Kidney (tissue), 22 donors: Measurements from ENCODE around the gene PRND. TPM values are rescaled to one million over a fixed set of nuclear protein-coding genes. Genes with fewer than 3 reads are reported as not detected.

ENCODE experiments used
- DNase-seq, 5 donors: peaks; one replicate each; pipeline ENCODE4 v3.0.0-alpha.2; 2013 to 2020
- FAIRE-seq: peaks from 2 replicates; lab custom pipeline; 2012; peaks lifted over from hg19 to GRCh38; lab: Jason Lieb, UNC
- H3K27ac ChIP-seq, 2 donors: one replicate each; pipeline ENCODE4 v1.7.0; 2013; ENCODE audit warnings: low read depth in 2 of 2, low read length in 2 of 2, inconsistent platforms in 1 of 2
- H3K27me3 ChIP-seq: one replicate; pipeline ENCODE4 v1.7.1; 2013; ENCODE audit warnings: low read length, inconsistent platforms; ENCODE audit not compliant: control insufficient read depth, insufficient read depth
- H3K36me3 ChIP-seq, 3 donors: one replicate each; pipeline versions ENCODE4 v1.7.0 to v1.7.1; 2013; ENCODE audit warnings: low read length in 3 of 3, control low read depth in 1 of 3, inconsistent platforms in 1 of 3; ENCODE audit not compliant: insufficient read depth in 3 of 3, control insufficient read depth in 2 of 3
- H3K4me1 ChIP-seq, 3 donors: one replicate each; pipeline versions ENCODE4 v1.7.0 to v1.7.1; 2013; ENCODE audit warnings: low read length in 3 of 3, inconsistent platforms in 1 of 3, low read depth in 1 of 3; ENCODE audit not compliant: control insufficient read depth in 2 of 3, insufficient read depth in 2 of 3
- H3K4me3 ChIP-seq, 3 donors: one replicate each; pipeline versions ENCODE4 v1.7.0 to v1.8.1; 2013; ENCODE audit warnings: low read length in 3 of 3, control low read depth in 1 of 3, inconsistent platforms in 1 of 3
- H3K9ac ChIP-seq, 3 donors: one replicate each; pipeline versions ENCODE4 v1.7.0 to v1.7.1; 2013; ENCODE audit warnings: low read length in 3 of 3, control low read depth in 1 of 3, inconsistent platforms in 1 of 3
- H3K9me3 ChIP-seq, 3 donors: one replicate each; pipeline versions ENCODE4 v1.7.0 to v1.7.1; 2013; ENCODE audit warnings: low read length in 3 of 3, control low read depth in 1 of 3, inconsistent platforms in 1 of 3; ENCODE audit not compliant: control insufficient read depth in 2 of 3, insufficient read depth in 1 of 3
- intact Hi-C: fragments of 100-400 bp; cut with DNase I; formaldehyde crosslinking; loops from one replicate; pipeline ENCODE4 v1.11.1; 2022
- long read RNA-seq, 10 donors: library from polyadenylated mRNA in 1 of 10; unstranded in 1 of 10; transcript quantifications; one replicate each; pipeline ENCODE4 v2.0.0 and lab custom pipeline, GENCODE V29; 2021 to 2026
- polyA plus RNA-seq: library from polyadenylated mRNA; stranded (reverse); fragments of 350-450 nt; fragmentation: Illumina TruSeq; extraction: RNeasy Lipid Tissue Mini Kit (QIAGEN cat#74804); gene quantifications from one replicate; pipeline ENCODE4 v1.2.3, GENCODE V29; 2014; ENCODE audit warnings: low read depth, low replicate concordance; ENCODE audit not compliant: insufficient read depth
- total RNA-seq: library from RNA; stranded (reverse); fragmentation: NEBNext Ultra II Directional; extraction: Animal tissue kit (Norgen Biotek cat#: 25700); gene quantifications from one replicate; pipeline ENCODE4 v1.2.1, GENCODE V29; 2021
- TF ChIP-seq, protein P1 (sequence below): IDR thresholded peaks from 3 replicates; pipeline ENCODE4 v1.5.1; 2012; ENCODE audit warnings: mild to moderate bottlenecking, moderate library complexity, borderline replicate concordance; ENCODE audit not compliant: insufficient read depth; ENCODE audit errors: extremely low read depth
- donor health status: control.
- donor health status: control.
- donor health status: control.
- donor health status: control.
- donor health status: control.
- donor health status: DM: yes; HTN: yes; CAD: no.
- donor health status: Normal renal cell carcinoma (clear cell type).

The PRND gene, protein sequence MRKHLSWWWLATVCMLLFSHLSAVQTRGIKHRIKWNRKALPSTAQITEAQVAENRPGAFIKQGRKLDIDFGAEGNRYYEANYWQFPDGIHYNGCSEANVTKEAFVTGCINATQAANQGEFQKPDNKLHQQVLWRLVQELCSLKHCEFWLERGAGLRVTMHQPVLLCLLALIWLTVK
- not detected for total RNA-seq
- not detected for polyA plus RNA-seq
- long read RNA-seq, donor 1: 0 reads
- long read RNA-seq, donor 2, partial matches to known transcripts: 0 of 1 reads
- long read RNA-seq, donor 2, other reads (novel, unspliced or antisense): 0 of 1 reads
- long read RNA-seq, donor 3, partial matches to known transcripts: 0 of 3 reads
- long read RNA-seq, donor 3, other reads (novel, unspliced or antisense): 0 of 3 reads
- long read RNA-seq, donor 4, partial matches to known transcripts: 0 of 2 reads
- long read RNA-seq, donor 4, other reads (novel, unspliced or antisense): 0 of 2 reads
- long read RNA-seq, donor 5, partial matches to known transcripts: 0 of 1 reads
- long read RNA-seq, donor 5, other reads (novel, unspliced or antisense): 0 of 1 reads
- long read RNA-seq, donor 6, partial matches to known transcripts: 0 of 1 reads
- long read RNA-seq, donor 6, other reads (novel, unspliced or antisense): 0 of 1 reads
- long read RNA-seq, donor 7: 0 reads
- long read RNA-seq, donor 8, partial matches to known transcripts: 7 of 8 reads
- long read RNA-seq, donor 8, other reads (novel, unspliced or antisense): 0 of 8 reads
- long read RNA-seq, donor 9, partial matches to known transcripts: 0 of 1 reads
- long read RNA-seq, donor 9, other reads (novel, unspliced or antisense): 0 of 1 reads
- long read RNA-seq, donor 10, partial matches to known transcripts: 0 of 1 reads
- long read RNA-seq, donor 10, other reads (novel, unspliced or antisense): 0 of 1 reads

DNA sequence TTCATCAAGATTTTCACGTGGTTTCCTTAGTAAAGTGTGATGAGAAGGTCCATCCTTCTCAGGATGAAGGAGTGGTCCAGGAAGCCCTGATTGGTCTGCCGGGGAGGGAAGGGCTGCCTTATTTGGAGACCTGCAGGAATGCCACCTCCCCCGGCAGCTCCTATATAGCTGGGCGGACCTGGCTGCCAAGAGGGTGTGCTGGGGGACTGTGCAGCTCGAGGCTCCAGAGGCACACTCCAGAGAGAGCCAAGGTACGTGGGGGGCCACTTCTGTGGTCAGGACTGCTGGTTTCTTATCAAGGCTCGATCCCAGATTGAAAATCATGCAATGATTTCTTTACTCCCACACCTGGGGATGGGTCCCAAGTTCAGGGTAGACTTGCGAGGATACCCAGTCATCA is at the start of gene PRND:
PRND (plus strand) TSS at position 191 of the 400 bp plus-strand sequence. CDS start 2,643 bp downstream, outside the sequence.
- Histone ChIP-seq H3K27me3 (no peaks in the 10 kb centered on the region), H3K9ac (no peak within 1 kb of the TSS), H3K36me3 (no peaks in the 10 kb centered on the region), H3K9me3 (no peaks in the 10 kb centered on the region), H3K27ac (no peak within 1 kb of the TSS), H3K4me1 (peaks cover 0 to 5% (median 3%) of the 10 kb centered on the region in 3 donors), H3K4me3 (peak within 1 kb of the TSS in 1 of 3 donors; percentile 38)
- DNase-seq (no peak), FAIRE-seq (no peak)
- TF ChIP-seq, protein P1, sequence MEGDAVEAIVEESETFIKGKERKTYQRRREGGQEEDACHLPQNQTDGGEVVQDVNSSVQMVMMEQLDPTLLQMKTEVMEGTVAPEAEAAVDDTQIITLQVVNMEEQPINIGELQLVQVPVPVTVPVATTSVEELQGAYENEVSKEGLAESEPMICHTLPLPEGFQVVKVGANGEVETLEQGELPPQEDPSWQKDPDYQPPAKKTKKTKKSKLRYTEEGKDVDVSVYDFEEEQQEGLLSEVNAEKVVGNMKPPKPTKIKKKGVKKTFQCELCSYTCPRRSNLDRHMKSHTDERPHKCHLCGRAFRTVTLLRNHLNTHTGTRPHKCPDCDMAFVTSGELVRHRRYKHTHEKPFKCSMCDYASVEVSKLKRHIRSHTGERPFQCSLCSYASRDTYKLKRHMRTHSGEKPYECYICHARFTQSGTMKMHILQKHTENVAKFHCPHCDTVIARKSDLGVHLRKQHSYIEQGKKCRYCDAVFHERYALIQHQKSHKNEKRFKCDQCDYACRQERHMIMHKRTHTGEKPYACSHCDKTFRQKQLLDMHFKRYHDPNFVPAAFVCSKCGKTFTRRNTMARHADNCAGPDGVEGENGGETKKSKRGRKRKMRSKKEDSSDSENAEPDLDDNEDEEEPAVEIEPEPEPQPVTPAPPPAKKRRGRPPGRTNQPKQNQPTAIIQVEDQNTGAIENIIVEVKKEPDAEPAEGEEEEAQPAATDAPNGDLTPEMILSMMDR: no peak
- intact Hi-C loops: no loop called here

- H3K9ac ChIP-seq: no peak overlapping the region
- no peak overlapping the region for H3K4me3 ChIP-seq
- FAIRE-seq: no peak
- H3K27me3 ChIP-seq: no peaks in the 10 kb centered on the region
- H3K36me3 ChIP-seq: no peaks in the 10 kb centered on the region
- TF ChIP-seq, protein P1: no peak
- no peak overlapping the region for H3K27ac ChIP-seq
- intact Hi-C loops: no loop called here
- H3K4me1 ChIP-seq: no peaks in the 10 kb centered on the region
- no peak for DNase-seq
- no peaks in the 10 kb centered on the region for H3K9me3 ChIP-seq
Measured at GRCh38 chr20:4672948-4673347, 48.8 kb upstream of the PRND start.

GRCh38 chr20:4673371-4674001 is 48.2 kb upstream of the PRND start:
- H3K4me3 ChIP-seq: no peak overlapping the region
- intact Hi-C loops: no loop called here
- TF ChIP-seq, protein P1: no peak

More at GRCh38 chr20:4673371-4674001, 48.2 kb upstream of the PRND start:
- DNase-seq: no peak
- H3K36me3 ChIP-seq: no peaks in the 10 kb centered on the region
- no peak overlapping the region for H3K27ac ChIP-seq
- FAIRE-seq: no peak
- H3K9ac ChIP-seq: no peak overlapping the region
- H3K9me3 ChIP-seq: no peaks in the 10 kb centered on the region
- no peaks in the 10 kb centered on the region for H3K4me1 ChIP-seq
- H3K27me3 ChIP-seq: no peaks in the 10 kb centered on the region
